NAMALWA (cell line): ENCODE data around the gene PDP2.
"Not testable (repeated sequence)": the region's sequence is repeated elsewhere in the genome, so short reads cannot be mapped to it uniquely, and the experiment has no call there.

ENCODE experiments used
- DNase-seq: peaks from one replicate; pipeline ENCODE4 v3.0.0-alpha.2; 2015; ENCODE audit warnings: low spot score

PDP2 gene

GRCh38 chr16:66919569-66920298 is 39.4 kb downstream of the PDP2 start:
- no peak for DNase-seq

GRCh38 chr16:66920299-66920590 is 39.9 kb downstream of the PDP2 start:
- DNase-seq = no peak

- DNase-seq = no peak
Measured at GRCh38 chr16:66920924-66921680, 40.8 kb downstream of the PDP2 start.

GRCh38 chr16:66921729-66922450 is 41.6 kb downstream of the PDP2 start:
- DNase-seq = no peak

- DNase-seq = no peak
Measured at GRCh38 chr16:66923247-66923731, 43.0 kb downstream of the PDP2 start.

- DNase-seq = no peak
Measured at GRCh38 chr16:66923866-66924265, 43.6 kb downstream of the PDP2 start.

- no peak for DNase-seq
Measured at GRCh38 chr16:66924527-66925321, 44.4 kb downstream of the PDP2 start.

- no peak for DNase-seq
Measured at GRCh38 chr16:66925322-66925840, 45.1 kb downstream of the PDP2 start, which contains the start of gene RRAD. TSS of gene RRAD (minus strand) at chr16:66925535. CDS start at chr16:66925179, 356 bp downstream.

- DNase-seq = peak; percentile 17
Measured at GRCh38 chr16:66926171-66926947, 46.0 kb downstream of the PDP2 start.

- peak; percentile 28 for DNase-seq
Measured at GRCh38 chr16:66926961-66927436, 46.7 kb downstream of the PDP2 start.

GRCh38 chr16:66927918-66928649 is 47.8 kb downstream of the PDP2 start:
- DNase-seq = no peak

- DNase-seq = peak; percentile 52
Measured at GRCh38 chr16:66928702-66929388, 48.5 kb downstream of the PDP2 start.

GRCh38 chr16:66930189-66930588 is 49.9 kb downstream of the PDP2 start:
- no peak for DNase-seq

GRCh38 chr16:66931665-66932064 is 51.4 kb downstream of the PDP2 start:
- no peak for DNase-seq

GRCh38 chr16:66932076-66932475 is 51.8 kb downstream of the PDP2 start:
- DNase-seq = no peak

GRCh38 chr16:66933776-66934137 is 53.4 kb downstream of the PDP2 start:
- DNase-seq = no peak

GRCh38 chr16:66934138-66934838 is 54.0 kb downstream of the PDP2 start, which contains the start of gene CIAO2B:
TSS of gene CIAO2B (minus strand) at chr16:66934402. CDS start at chr16:66934364, 38 bp downstream.
- peak; percentile 84 for DNase-seq

GRCh38 chr16:66934839-66935313 is 54.6 kb downstream of the PDP2 start:
- not testable (repeated sequence) for DNase-seq
